ENCODE results near the gene ADA. TPM values are rescaled to one million over a fixed set of nuclear protein-coding genes. Genes with fewer than 3 reads are reported as not detected.

Gene ADA
- total RNA-seq, 2 donors from 2014 or later: 1.1 to 10.0 TPM

- H3K4me3 ChIP-seq: no peak overlapping the region
- intact Hi-C loops (cut with DNase I): no loop called here
- H3K27me3 ChIP-seq (replicated peaks; ENCODE audit: insufficient read depth): no peaks in the 10 kb centered on the region
- H3K36me3 ChIP-seq: no peaks in the 10 kb centered on the region
- no peak for DNase-seq (ENCODE audit: low spot score)
- H3K9me3 ChIP-seq: no peaks in the 10 kb centered on the region
- H3K4me1 ChIP-seq (replicated peaks): no peaks in the 10 kb centered on the region
- whole genome bisulfite sequencing: 63% methylated on average over 8 of the region's 8 CpGs
- no peak overlapping the region for H3K27ac ChIP-seq
- no peak for TF ChIP-seq CTCF (IDR thresholded peaks at IDR 0.05)
- TF ChIP-seq POLR2AphosphoS5 (IDR thresholded peaks at IDR 0.05): no peak
- no peak for TF ChIP-seq POLR2A (IDR thresholded peaks at IDR 0.05)
Observed at GRCh38 chr20:44632103-44632752, 19.3 kb downstream of the ADA start.

- Histone ChIP-seq H3K4me3 (no peak overlapping the region), H3K4me1 (replicated peaks) (no peaks in the 10 kb centered on the region), H3K27me3 (replicated peaks; ENCODE audit: insufficient read depth) (no peaks in the 10 kb centered on the region), H3K27ac (no peak overlapping the region), H3K9me3 (no peaks in the 10 kb centered on the region), H3K36me3 (no peaks in the 10 kb centered on the region)
- TF ChIP-seq POLR2A (IDR thresholded peaks at IDR 0.05) (no peak), POLR2AphosphoS5 (IDR thresholded peaks at IDR 0.05) (no peak), CTCF (IDR thresholded peaks at IDR 0.05) (no peak)
- DNase-seq (ENCODE audit: low spot score): no peak
- intact Hi-C loops (cut with DNase I): no loop called here
- WGBS: 66% methylated on average over 5 of the region's 5 CpGs
Observed at GRCh38 chr20:44630297-44630696, 21.2 kb downstream of the ADA start.

- Histone ChIP-seq H3K27me3 (replicated peaks; ENCODE audit: insufficient read depth) (no peaks in the 10 kb centered on the region), H3K9me3 (no peaks in the 10 kb centered on the region), H3K36me3 (no peaks in the 10 kb centered on the region), H3K4me3 (no peak overlapping the region), H3K27ac (no peak overlapping the region), H3K4me1 (replicated peaks) (no peaks in the 10 kb centered on the region)
- no peak for TF ChIP-seq POLR2A (IDR thresholded peaks at IDR 0.05)
- TF ChIP-seq CTCF (IDR thresholded peaks at IDR 0.05): no peak
- TF ChIP-seq POLR2AphosphoS5 (IDR thresholded peaks at IDR 0.05): no peak
- no peak for DNase-seq (ENCODE audit: low spot score)
- intact Hi-C loops (cut with DNase I): no loop called here
- WGBS: 85% methylated on average over 10 of the region's 10 CpGs
Observed at GRCh38 chr20:44629542-44629941, 22.0 kb downstream of the ADA start.

GRCh38 chr20:44629017-44629385, 22.5 kb downstream of the ADA start:
- intact Hi-C loops (cut with DNase I): no loop called here
- 85% methylated on average over 9 of the region's 9 CpGs for WGBS
- TF ChIP-seq CTCF (IDR thresholded peaks at IDR 0.05) (no peak), POLR2A (IDR thresholded peaks at IDR 0.05) (no peak), POLR2AphosphoS5 (IDR thresholded peaks at IDR 0.05) (no peak)
- Histone ChIP-seq H3K4me3 (no peak overlapping the region), H3K27me3 (replicated peaks; ENCODE audit: insufficient read depth) (no peaks in the 10 kb centered on the region), H3K9me3 (no peaks in the 10 kb centered on the region), H3K36me3 (no peaks in the 10 kb centered on the region), H3K4me1 (replicated peaks) (no peaks in the 10 kb centered on the region), H3K27ac (no peak overlapping the region)
- DNase-seq (ENCODE audit: low spot score): no peak

- Histone ChIP-seq H3K9me3 (no peaks in the 10 kb centered on the region), H3K4me3 (no peak overlapping the region), H3K4me1 (replicated peaks) (no peaks in the 10 kb centered on the region), H3K27ac (no peak overlapping the region), H3K27me3 (replicated peaks; ENCODE audit: insufficient read depth) (no peaks in the 10 kb centered on the region), H3K36me3 (no peaks in the 10 kb centered on the region)
- intact Hi-C loops (cut with DNase I): no loop called here
- no peak for TF ChIP-seq CTCF (IDR thresholded peaks at IDR 0.05)
- TF ChIP-seq POLR2A (IDR thresholded peaks at IDR 0.05): no peak
- no peak for TF ChIP-seq POLR2AphosphoS5 (IDR thresholded peaks at IDR 0.05)
- no peak for DNase-seq (ENCODE audit: low spot score)
- 89% methylated on average over 13 of the region's 13 CpGs for WGBS
Observed at GRCh38 chr20:44627364-44628010, 24.0 kb downstream of the ADA start.
